Measurements from ENCODE around the gene FARP1. TPM values are rescaled to one million over a fixed set of nuclear protein-coding genes. Genes with fewer than 3 reads are reported as not detected.

The FARP1 gene
- total RNA-seq, 2 experiments from 2014 or later = 0.21 to 0.48 TPM

DNA sequence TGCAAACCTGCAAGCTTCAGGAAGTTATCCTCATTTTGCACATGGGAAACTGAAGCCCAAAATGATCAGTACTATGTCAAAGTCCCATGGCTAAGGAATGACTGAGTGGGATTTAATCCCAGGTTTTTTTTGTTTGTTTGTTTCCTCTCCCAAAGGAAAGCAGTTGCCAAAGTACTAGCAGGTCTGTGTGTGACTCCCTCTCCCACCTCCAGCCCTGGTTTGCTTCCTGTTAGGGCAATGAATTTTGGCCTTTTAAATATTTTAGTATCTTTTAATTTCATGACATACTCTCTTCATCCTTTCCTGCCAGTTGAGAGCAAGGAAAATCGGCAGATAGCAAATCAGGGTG lies 168.3 kb downstream of the FARP1 start:
- Mint-ChIP-seq H3K27ac (no peak overlapping the region), H3K4me1 (no peaks in the 10 kb centered on the region), H3K36me3 (no peaks in the 10 kb centered on the region), H3K4me3 (no peak overlapping the region), H3K27me3 (peaks cover 4% of the 10 kb centered on the region), H3K9me3 (no peaks in the 10 kb centered on the region)
- no peak for DNase-seq

DNA sequence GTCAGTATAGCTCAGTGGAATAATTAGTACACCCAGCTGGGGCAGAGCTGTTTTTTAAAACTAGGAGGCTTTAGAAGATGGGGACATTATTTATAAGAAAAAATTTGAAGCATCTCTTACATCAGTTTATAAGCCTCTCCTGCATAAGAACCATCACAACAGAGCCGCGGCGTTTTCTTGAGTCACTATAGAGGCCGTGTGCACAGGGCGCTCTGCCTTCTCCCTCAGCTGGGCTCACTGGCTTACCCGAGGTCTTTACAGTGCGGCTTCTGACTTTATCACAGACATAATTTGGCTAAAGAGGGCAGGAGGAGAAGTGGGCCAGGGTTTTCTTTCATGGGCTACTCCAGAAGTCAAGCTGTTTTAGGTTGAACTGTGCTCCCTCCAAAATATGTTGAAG lies 169.7 kb downstream of the FARP1 start:
- no peak for DNase-seq
- Mint-ChIP-seq H3K9me3 (no peaks in the 10 kb centered on the region), H3K4me1 (no peaks in the 10 kb centered on the region), H3K36me3 (no peaks in the 10 kb centered on the region), H3K27me3 (peaks cover 4% of the 10 kb centered on the region), H3K4me3 (no peak overlapping the region), H3K27ac (no peak overlapping the region)

DNA sequence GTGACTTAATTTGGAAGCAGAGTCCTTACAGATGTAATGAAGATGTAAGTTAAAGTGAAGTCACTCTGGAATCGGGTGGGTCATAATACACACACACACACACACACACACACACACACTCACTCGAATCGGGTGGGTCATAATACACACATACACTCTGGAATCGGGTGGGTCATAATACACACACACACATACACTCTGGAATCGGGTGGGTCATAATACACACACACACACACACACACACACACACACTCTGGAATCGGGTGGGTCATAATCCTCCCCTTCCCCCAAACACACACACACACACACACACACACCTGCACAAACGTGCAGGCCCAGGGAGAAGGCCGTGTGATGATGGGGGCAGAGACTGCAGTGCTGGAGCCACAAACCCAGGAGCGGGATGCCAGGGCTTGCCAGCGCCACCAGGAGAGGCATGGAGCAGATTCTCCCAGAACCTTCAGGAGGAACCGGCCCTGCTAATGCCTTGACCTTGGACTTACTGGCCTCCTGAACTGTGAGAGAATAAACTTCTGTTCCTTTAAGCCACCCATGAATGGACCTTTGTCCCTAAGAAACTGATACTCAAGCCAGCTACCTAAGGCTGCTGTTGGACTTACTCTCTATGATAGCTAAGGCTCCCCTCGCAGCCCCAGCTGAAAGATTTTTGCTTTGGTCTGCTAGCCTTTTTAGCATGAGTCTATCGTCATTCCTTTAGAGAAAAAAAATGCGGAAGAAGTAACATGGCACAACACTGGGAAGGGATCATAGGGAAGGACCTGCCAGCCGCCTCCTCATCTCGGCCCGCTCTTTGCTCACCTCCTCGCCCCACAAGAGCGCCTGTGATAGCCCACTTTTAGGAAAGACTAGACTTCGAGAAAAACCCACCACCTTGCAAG lies 170.4 kb downstream of the FARP1 start:
- Mint-ChIP-seq H3K27me3 (peaks cover 4% of the 10 kb centered on the region), H3K36me3 (no peaks in the 10 kb centered on the region), H3K4me3 (no peak overlapping the region), H3K4me1 (no peaks in the 10 kb centered on the region), H3K27ac (no peak overlapping the region), H3K9me3 (no peaks in the 10 kb centered on the region)
- DNase-seq = no peak

- Mint-ChIP-seq H3K27ac (no peak overlapping the region), H3K4me3 (no peak overlapping the region), H3K36me3 (no peaks in the 10 kb centered on the region), H3K27me3 (peaks cover 4% of the 10 kb centered on the region), H3K9me3 (no peaks in the 10 kb centered on the region), H3K4me1 (no peaks in the 10 kb centered on the region)
- DNase-seq = no peak
These were observed 171.0 kb downstream of the FARP1 start for GRCh38 chr13:98313922-98314292.

DNA sequence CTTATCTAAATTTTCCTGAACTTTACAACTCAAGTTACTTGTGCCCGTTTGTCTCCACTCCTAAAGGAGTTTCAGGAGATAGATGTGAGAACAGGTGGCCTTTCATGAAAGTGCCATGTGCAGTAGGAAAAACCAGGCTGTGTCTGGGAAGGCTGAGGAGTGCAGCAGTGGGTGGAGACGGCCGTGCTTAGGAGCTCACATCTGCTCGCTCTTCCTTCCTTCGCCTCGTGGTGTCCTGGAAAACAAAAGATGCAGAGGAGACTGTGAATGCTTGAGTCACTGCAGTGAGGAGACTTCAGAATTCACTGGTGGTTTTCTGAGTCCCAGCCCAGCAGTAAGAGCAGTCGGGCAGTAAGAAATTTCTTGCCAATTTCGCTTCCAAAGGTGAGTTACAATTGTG lies 172.6 kb downstream of the FARP1 start:
- Mint-ChIP-seq H3K9me3 (no peaks in the 10 kb centered on the region), H3K36me3 (no peaks in the 10 kb centered on the region), H3K27ac (no peak overlapping the region), H3K27me3 (peaks cover 2% of the 10 kb centered on the region), H3K4me3 (no peak overlapping the region), H3K4me1 (no peaks in the 10 kb centered on the region)
- no peak for DNase-seq

GRCh38 chr13:98315902-98316301 lies 173.0 kb downstream of the FARP1 start:
- no peaks in the 10 kb centered on the region for H3K4me1 Mint-ChIP-seq
- H3K27ac Mint-ChIP-seq = no peak overlapping the region

DNA sequence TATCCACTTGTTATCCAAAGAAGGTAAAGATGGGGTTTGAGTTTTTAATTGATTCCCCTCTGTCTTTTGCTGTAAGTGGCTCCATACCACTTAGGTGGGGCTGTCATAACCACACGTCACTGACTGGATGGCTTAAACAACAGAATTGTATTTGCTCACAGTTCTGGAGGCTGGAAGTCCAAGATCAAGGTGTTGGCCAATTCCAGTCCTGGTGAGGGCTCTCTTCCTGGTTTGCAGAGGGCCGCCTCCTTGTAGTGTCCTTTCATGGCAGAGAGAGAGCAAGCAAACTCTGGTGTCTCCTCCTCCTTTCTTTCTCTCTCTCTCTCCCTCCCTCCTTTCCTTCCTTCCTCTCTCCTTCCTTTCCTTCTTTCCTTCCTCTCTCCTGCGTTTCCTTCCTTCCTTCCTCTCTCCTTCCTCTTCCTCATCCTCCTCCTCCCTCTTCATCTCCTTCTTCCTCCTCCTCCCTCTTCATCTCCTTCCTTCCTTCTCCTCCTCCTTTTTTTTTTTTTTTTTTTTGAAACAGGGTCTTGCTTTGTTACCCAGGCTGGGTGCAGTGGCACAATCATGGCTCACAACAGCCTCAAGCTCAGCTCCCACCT lies 174.8 kb downstream of the FARP1 start:
- DNase-seq = no peak
- no peaks in the 10 kb centered on the region for H3K4me1 Mint-ChIP-seq
- H3K27ac Mint-ChIP-seq = no peak overlapping the region
- H3K4me3 Mint-ChIP-seq = no peak overlapping the region
- no peaks in the 10 kb centered on the region for H3K27me3 Mint-ChIP-seq
- H3K9me3 Mint-ChIP-seq = no peaks in the 10 kb centered on the region
- H3K36me3 Mint-ChIP-seq = no peaks in the 10 kb centered on the region

More at GRCh38 chr13:98315902-98316301, 173.0 kb downstream of the FARP1 start:
- H3K9me3 Mint-ChIP-seq = no peaks in the 10 kb centered on the region
- no peak for DNase-seq
- H3K36me3 Mint-ChIP-seq = no peaks in the 10 kb centered on the region
- no peak overlapping the region for H3K4me3 Mint-ChIP-seq
- no peaks in the 10 kb centered on the region for H3K27me3 Mint-ChIP-seq

GRCh38 chr13:98318263-98318878 lies 175.5 kb downstream of the FARP1 start:
- DNase-seq = no peak
- H3K27ac Mint-ChIP-seq = no peak overlapping the region
- no peaks in the 10 kb centered on the region for H3K4me1 Mint-ChIP-seq
- H3K4me3 Mint-ChIP-seq = no peak overlapping the region
- H3K36me3 Mint-ChIP-seq = no peaks in the 10 kb centered on the region
- no peaks in the 10 kb centered on the region for H3K27me3 Mint-ChIP-seq
- H3K9me3 Mint-ChIP-seq = no peaks in the 10 kb centered on the region

DNA sequence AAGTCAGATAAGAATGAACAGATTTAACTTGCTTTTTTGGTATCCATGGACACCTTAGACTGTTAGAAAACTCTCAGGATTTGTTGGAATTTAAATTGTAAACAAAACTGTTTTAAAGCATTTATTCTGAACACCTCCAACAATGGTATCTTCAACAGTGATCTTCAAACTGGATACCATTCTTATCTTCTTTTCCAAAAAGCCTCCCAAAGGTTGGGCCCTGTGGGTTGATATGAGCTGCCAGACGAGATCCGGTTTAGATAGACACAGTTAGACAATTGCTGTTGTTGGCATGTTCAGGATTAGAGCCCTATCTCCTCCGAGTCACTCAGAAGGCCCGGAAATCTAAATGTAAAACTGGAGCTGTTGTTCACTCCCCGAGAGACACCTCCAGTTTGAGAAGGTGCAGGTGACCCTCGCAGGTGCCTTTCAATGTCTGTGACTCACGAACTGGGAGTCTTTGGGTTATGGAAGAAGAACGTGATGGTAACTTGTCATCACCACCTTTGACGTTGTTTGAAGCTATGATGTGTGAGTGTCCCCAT lies 177.7 kb downstream of the FARP1 start:
- no peak overlapping the region for H3K27ac Mint-ChIP-seq
- no peak overlapping the region for H3K4me3 Mint-ChIP-seq
- H3K36me3 Mint-ChIP-seq = no peaks in the 10 kb centered on the region
- H3K9me3 Mint-ChIP-seq = no peaks in the 10 kb centered on the region
- no peaks in the 10 kb centered on the region for H3K27me3 Mint-ChIP-seq
- no peaks in the 10 kb centered on the region for H3K4me1 Mint-ChIP-seq
- no peak for DNase-seq

DNA sequence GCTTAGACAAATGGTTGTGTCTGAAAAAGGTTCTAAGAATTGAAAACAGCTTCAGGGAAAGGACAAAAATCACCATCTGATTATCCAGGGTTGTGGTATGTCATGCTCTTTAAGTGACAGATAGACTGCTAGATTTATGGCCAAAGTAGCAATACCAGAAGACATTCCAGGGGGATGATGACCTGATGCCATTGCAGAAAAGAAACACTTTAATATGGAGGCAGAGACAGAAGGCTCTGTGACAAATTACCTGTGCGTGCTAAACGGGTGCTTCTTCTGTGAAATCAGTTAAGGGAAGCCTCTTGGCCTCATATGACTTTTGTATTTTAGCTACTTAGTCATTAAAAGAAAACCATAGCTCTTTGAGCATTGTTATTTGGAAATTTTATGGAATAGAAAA lies 178.5 kb downstream of the FARP1 start:
- Mint-ChIP-seq H3K4me3 (no peak overlapping the region), H3K36me3 (no peaks in the 10 kb centered on the region), H3K9me3 (no peaks in the 10 kb centered on the region), H3K27me3 (no peaks in the 10 kb centered on the region), H3K27ac (no peak overlapping the region), H3K4me1 (no peaks in the 10 kb centered on the region)
- no peak for DNase-seq

DNA sequence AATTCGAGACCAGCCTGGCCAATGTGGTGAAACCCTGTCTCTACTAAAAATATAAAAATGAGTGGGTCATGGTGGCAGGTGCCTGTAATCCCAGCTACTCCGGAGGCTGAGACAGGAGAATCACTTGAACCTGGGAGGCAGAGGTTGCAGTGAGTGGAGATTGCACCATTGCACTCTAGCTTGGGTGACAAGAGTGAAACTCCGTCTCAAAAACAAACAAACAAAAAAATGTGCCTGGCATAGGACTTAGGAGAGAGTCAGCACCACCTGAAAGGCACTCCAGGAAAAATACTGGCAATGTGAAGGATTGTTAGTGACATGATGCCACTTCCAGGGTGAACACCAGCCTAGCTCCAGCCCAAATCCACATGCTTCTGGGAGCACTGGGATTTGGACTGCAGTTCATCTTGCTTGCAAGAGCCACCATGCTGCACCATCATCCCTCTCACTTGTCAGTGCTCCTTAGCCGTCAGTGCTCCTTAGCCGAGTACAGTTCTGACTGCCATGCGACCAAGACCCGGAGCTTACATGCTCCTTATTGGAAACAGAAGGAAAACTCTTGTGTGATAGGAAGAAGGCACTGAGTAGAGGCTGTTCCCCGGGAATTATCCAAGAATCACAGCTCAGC lies 179.3 kb downstream of the FARP1 start:
- H3K4me1 Mint-ChIP-seq = no peaks in the 10 kb centered on the region
- H3K9me3 Mint-ChIP-seq = no peaks in the 10 kb centered on the region
- no peak for DNase-seq
- H3K27me3 Mint-ChIP-seq = no peaks in the 10 kb centered on the region
- no peak overlapping the region for H3K27ac Mint-ChIP-seq
- H3K4me3 Mint-ChIP-seq = no peak overlapping the region
- no peaks in the 10 kb centered on the region for H3K36me3 Mint-ChIP-seq

- Mint-ChIP-seq H3K36me3 (no peaks in the 10 kb centered on the region), H3K4me1 (no peaks in the 10 kb centered on the region), H3K27me3 (no peaks in the 10 kb centered on the region), H3K4me3 (no peak overlapping the region), H3K9me3 (no peaks in the 10 kb centered on the region), H3K27ac (no peak overlapping the region)
- DNase-seq = no peak
These were observed 181.2 kb downstream of the FARP1 start for GRCh38 chr13:98324105-98324504.

- Mint-ChIP-seq H3K27me3 (peaks cover 7% of the 10 kb centered on the region), H3K4me1 (no peaks in the 10 kb centered on the region), H3K4me3 (no peak overlapping the region), H3K27ac (no peak overlapping the region), H3K9me3 (no peaks in the 10 kb centered on the region), H3K36me3 (no peaks in the 10 kb centered on the region)
- no peak for DNase-seq
These were observed 182.8 kb downstream of the FARP1 start for GRCh38 chr13:98325724-98326123.

- no peak for DNase-seq
- no peaks in the 10 kb centered on the region for H3K4me1 Mint-ChIP-seq
- H3K9me3 Mint-ChIP-seq = no peaks in the 10 kb centered on the region
- H3K4me3 Mint-ChIP-seq = no peak overlapping the region
- peaks cover 8% of the 10 kb centered on the region for H3K27me3 Mint-ChIP-seq
- no peaks in the 10 kb centered on the region for H3K36me3 Mint-ChIP-seq
- no peak overlapping the region for H3K27ac Mint-ChIP-seq
These were observed 183.4 kb downstream of the FARP1 start for GRCh38 chr13:98326291-98326690.

Measured in activated naive CD8-positive, alpha-beta T cell treated with anti-CD3 and anti-CD28 coated beads for 36 hours (primary cell).